ENCODE results near the gene ELANE. TPM values are rescaled to one million over a fixed set of nuclear protein-coding genes. Genes with fewer than 3 reads are reported as not detected.

The ELANE gene
- total RNA-seq, 2 experiments from 2014 or later = not detected

GRCh38 chr19:879711-880438 lies 27.8 kb downstream of the ELANE start:
- intact Hi-C loops (cut with micrococcal nuclease; ENCODE audit: unreplicated experiment) = no loop called here
- no peak for TF ChIP-seq EZH2phosphoT487 (IDR thresholded peaks at IDR 0.05; ENCODE audit: borderline replicate concordance, low read depth, low read length)
- TF ChIP-seq CTCF (conservative IDR thresholded peaks at IDR 0.05; ENCODE audit: low read length) = no peak
- ChIA-PET POLR2A (interaction anchor here (1.2 kb wide), 1 partner anchor 14 kb away, joined by 3 read pairs; the partner anchor contains the start of gene RNU6-9), CTCF (ENCODE audit: unreplicated experiment) (interaction anchor here (0.6 kb wide), 1 partner anchor 250 kb away, joined by 3 read pairs; no protein-coding TSS in a partner anchor)
- Histone ChIP-seq H3K9me2 (ENCODE audit: insufficient read depth, low read length) (no peaks in the 10 kb centered on the region), H3K4me1 (ENCODE audit: insufficient read depth, low read length, poor library complexity, severe bottlenecking) (no peaks in the 10 kb centered on the region), H3K4me2 (ENCODE audit: low read length) (no peak overlapping the region), H3K36me3 (ENCODE audit: insufficient read depth, low read length) (peaks cover 36% of the 10 kb centered on the region), H3K79me2 (ENCODE audit: insufficient read depth, low read depth, low read length) (no peaks in the 10 kb centered on the region), H3K4me3 (ENCODE audit: low read depth, low read length, poor library complexity, severe bottlenecking) (no peak overlapping the region), H2AFZ (ENCODE audit: low read length) (no peak overlapping the region), H3K27ac (ENCODE audit: low read depth, low read length, poor library complexity, severe bottlenecking) (no peak overlapping the region), H3K9me3 (ENCODE audit: low read length) (no peaks in the 10 kb centered on the region), H4K20me1 (ENCODE audit: insufficient read depth, low read length) (no peaks in the 10 kb centered on the region)
- BruUV-seq (replicated peaks) = no TSS peak
- no peak for DNase-seq (ENCODE audit: low spot score)

- intact Hi-C loops (cut with micrococcal nuclease; ENCODE audit: unreplicated experiment) = no loop called here
- no peak for TF ChIP-seq CTCF (conservative IDR thresholded peaks at IDR 0.05; ENCODE audit: low read length)
- Histone ChIP-seq H3K4me3 (ENCODE audit: low read depth, low read length, poor library complexity, severe bottlenecking) (no peak overlapping the region), H3K79me2 (ENCODE audit: insufficient read depth, low read depth, low read length) (no peaks in the 10 kb centered on the region), H4K20me1 (ENCODE audit: insufficient read depth, low read length) (no peaks in the 10 kb centered on the region), H3K4me2 (ENCODE audit: low read length) (no peak overlapping the region), H2AFZ (ENCODE audit: low read length) (no peak overlapping the region), H3K27ac (ENCODE audit: low read depth, low read length, poor library complexity, severe bottlenecking) (no peak overlapping the region), H3K36me3 (ENCODE audit: insufficient read depth, low read length) (peaks cover 33% of the 10 kb centered on the region), H3K9me2 (ENCODE audit: insufficient read depth, low read length) (no peaks in the 10 kb centered on the region), H3K4me1 (ENCODE audit: insufficient read depth, low read length, poor library complexity, severe bottlenecking) (no peaks in the 10 kb centered on the region), H3K9me3 (ENCODE audit: low read length) (no peaks in the 10 kb centered on the region)
- BruUV-seq (replicated peaks) = no TSS peak
- ChIA-PET POLR2A (interaction anchor here (0.7 kb wide), 1 partner anchor 119 kb away, joined by 3 read pairs; no protein-coding TSS in a partner anchor), CTCF (ENCODE audit: unreplicated experiment) (no interaction called here)
- DNase-seq (ENCODE audit: low spot score) = no peak
Measured at GRCh38 chr19:881385-882071, 29.4 kb downstream of the ELANE start.

Measured in OCI-LY7 (cell line).